ENCODE measurements around the gene DYRK1A.

- TF ChIP-seq POLR2A (IDR thresholded peaks at IDR 0.05; ENCODE audit: low read depth, low read length), result no peak
- TF ChIP-seq POLR2AphosphoS5 (IDR thresholded peaks at IDR 0.05; ENCODE audit: low read depth, low read length), result no peak
These were observed 204.9 kb downstream of the DYRK1A start for GRCh38 chr21:37571442-37571841.

Data from GM12891 (cell line).